ENCODE data around the gene ENTHD1.
"Not testable (repeated sequence)": the region's sequence is repeated elsewhere in the genome, so short reads cannot be mapped to it uniquely, and the experiment has no call there.

Gene ENTHD1

DNA sequence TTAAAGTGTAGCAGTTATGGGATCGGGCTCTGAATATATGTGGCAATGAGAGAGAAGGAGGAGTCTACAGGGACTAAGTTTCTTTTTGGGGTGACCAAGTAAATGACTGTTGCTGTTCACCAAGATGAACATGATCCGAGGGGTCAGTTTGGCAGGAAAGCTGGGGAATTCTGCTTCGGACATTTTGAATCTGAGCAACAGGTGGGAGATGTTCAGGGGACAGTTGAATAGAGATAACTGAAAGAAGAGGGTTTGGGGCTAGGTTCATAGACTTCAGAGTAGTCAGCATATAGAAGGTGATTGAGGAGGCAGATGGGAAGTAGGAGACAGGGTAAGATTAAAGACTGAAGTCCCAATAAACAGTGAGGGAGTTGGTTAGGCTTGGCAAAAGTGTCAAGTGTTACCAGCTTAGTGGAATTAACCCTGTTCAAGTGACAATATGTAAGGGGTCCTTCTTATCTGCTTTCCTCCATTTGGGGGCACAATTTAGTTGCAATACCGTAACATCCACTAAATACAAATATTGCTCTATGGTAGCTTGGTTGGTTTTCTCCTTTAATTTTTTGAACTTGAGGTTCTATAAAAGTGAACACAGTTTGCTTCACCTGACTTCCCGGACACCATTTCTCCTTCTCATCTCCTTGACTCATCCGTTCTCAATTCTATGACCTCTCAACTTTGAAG lies 2.9 kb upstream of the ENTHD1 start:
- DNase-seq: peak in 1 of 2 experiments; percentile 71

DNA sequence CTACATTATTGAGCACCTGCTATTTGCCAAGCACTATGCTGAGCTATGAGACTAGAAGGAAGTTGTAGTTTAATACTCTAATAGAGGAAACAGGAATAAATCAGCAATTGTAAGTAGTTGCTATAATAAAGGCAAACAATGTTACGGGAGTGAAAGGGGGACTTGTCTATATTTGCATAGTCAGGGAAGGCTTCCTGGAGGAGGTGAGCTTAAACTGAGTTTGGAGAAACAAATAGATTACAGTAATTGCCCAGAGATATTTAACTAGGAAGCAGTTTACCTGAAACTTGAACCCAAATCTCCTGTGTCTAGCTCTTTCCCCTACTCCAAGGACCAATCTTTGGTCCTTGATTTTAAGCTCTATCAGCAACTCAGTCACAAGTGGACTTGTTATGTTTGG lies 2.1 kb upstream of the ENTHD1 start:
- DNase-seq: no peak

- DNase-seq: peak in 1 of 2 experiments; percentile 38
Observed at GRCh38 chr22:39894554-39895092, 1.1 kb upstream of the ENTHD1 start.

- DNase-seq: not testable (repeated sequence)
Observed at GRCh38 chr22:39889924-39890323, 3.6 kb downstream of the ENTHD1 start.

GRCh38 chr22:39883057-39883456 lies 10.5 kb downstream of the ENTHD1 start:
- DNase-seq: no peak

- no peak for DNase-seq
Observed at GRCh38 chr22:39880722-39881121, 12.8 kb downstream of the ENTHD1 start.

DNA sequence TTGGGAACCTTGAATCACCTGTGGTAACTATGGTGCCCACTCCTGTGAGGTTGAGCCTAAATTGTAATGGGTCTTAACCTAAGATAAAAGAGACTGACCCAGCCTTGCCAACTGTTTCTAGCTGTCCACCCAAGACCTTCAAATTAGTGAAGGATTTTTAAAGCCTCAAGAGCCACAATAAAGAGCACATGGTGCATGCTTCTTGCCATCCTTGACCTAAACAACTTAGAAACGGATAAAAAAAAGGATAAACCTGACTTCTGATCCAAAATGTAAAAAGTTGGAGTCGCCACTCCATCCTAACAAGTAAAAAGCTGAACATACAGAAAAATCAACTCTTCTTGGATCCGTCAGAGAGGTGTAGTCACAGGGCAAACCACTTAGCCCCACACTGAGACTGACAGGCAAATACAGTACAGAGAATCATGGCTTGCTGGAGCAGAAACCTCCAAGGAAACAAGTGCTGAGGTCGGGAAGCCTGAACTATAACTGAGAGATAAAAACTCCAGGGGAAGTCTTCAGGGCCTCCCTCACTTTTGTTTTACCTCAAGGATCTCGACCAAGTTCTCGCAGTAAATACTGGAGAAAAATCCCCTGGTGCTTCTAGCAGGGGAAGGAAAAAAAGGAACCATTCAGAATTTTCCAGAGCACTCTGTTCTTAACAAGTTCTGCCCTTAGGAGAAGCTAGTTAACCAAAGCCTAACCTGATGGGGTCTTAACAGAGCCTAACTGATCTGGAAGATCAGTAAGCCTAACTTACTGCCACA lies 16.3 kb downstream of the ENTHD1 start:
- DNase-seq: no peak

- DNase-seq: not testable (repeated sequence)
Observed at GRCh38 chr22:39875176-39875885, 18.2 kb downstream of the ENTHD1 start.

DNA sequence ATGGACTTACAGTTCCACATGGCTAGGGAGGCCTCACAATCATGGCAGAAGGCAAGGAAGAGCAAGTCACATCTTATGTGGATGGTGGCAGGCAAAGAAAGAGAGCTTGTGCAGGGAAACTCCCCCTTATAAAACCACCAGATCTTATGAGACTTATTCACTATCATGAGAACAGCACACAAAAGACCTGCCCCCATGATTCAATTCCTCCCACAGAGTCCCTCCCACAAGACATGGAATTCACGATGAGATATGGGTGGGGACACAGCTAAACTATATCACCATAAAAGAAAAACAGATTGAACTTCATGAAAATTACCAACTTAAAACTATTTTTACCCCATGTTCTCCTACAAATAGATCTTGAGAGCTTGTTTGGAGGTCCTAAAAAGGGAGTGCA lies 19.6 kb downstream of the ENTHD1 start:
- DNase-seq: no peak

GRCh38 chr22:39872548-39872947 lies 21.0 kb downstream of the ENTHD1 start:
- DNase-seq: no peak

DNA sequence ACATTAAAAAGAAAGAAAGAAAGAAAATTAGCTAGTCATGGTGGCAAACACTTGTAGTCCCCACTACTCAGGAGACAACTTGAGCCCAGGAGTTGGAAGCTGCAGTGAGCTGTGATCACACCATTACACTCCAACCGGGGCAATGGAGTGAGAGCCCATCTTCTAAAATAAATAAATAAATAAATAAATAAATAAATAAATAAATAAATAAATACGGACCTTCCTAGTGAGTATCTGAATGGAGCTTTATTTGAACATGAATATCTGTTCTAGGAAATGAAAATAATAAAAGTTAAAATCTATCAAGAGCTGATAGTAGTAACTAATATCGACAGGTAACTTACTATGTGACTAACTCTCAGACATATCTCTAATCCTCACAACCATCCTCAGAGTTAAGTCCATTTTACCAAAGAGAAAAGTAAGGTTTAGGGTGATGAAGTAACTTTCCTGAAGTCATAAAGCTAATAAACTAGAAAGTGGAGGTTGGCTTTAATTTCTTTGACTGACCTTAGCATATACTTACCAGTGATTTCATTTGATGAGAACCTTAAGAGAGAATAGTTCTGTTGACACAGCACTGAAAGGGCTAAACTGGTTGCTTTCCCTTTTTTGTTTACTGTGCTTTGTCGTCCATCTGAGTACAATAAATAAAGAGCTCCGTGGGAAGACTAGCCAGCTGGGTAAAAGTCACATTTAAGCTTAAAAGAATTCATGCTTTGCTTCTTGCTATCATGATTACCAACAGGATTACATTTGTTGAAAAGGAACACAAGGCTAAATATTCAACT lies 22.4 kb downstream of the ENTHD1 start:
- DNase-seq: no peak

DNA sequence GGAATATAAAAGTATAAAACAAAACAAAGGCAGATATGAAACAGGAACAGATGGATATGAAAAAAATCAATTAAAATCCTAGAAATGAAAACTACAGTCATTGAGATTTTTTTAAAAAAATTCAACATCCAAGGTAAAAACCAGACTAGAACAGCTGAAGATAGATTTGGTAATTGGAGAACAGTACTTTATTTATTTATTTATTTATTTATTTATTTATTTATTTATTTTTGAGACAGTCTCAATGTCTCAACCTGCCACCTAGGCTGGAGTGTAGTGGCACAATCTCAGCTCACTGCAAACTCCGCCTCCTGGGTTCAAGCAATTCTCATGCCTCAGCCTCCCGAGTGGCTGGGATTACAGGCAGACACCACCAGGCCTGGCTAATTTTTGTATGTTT lies 23.8 kb downstream of the ENTHD1 start:
- not testable (repeated sequence) for DNase-seq

DNA sequence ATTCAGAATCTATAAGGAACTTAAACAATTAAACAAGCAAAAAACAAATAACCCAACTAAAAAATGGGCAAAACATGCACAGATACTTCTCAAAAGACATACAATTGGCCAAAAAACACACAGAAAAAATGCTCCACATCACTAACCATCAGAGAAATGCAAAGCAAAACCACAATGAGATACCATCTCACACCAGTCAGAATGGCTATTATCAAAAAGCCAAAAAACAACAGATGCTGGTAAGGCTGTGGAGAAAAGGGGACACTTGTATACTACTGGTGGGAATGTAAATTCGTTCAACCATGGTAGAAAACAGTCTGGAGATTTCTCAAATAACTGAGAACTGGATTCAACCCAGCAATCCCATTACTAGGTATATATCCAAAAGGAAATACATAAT lies 24.8 kb downstream of the ENTHD1 start:
- DNase-seq: no peak

GRCh38 chr22:39859903-39860588 lies 33.5 kb downstream of the ENTHD1 start:
- no peak for DNase-seq

DNA sequence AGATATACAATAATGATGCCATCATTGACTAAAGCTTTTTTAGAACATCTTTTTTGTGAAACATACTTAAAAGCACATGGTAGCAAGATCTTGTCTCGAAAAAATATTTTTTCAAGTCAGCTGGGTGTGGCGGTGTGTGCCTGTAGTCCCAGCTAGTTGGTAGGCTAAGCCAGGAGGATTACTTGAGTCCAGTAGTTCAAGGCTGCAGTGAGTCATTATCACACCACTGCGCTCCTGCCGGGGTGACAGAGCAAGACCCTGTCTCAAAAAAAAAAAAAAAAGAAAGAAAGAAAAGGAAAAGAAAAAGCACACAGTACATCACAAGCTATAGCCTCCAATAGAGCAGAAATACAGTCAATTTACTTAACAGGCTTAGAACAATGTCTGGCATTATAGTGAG lies 37.0 kb downstream of the ENTHD1 start:
- DNase-seq: no peak

GRCh38 chr22:39852799-39853198 lies 40.8 kb downstream of the ENTHD1 start:
- no peak for DNase-seq

DNA sequence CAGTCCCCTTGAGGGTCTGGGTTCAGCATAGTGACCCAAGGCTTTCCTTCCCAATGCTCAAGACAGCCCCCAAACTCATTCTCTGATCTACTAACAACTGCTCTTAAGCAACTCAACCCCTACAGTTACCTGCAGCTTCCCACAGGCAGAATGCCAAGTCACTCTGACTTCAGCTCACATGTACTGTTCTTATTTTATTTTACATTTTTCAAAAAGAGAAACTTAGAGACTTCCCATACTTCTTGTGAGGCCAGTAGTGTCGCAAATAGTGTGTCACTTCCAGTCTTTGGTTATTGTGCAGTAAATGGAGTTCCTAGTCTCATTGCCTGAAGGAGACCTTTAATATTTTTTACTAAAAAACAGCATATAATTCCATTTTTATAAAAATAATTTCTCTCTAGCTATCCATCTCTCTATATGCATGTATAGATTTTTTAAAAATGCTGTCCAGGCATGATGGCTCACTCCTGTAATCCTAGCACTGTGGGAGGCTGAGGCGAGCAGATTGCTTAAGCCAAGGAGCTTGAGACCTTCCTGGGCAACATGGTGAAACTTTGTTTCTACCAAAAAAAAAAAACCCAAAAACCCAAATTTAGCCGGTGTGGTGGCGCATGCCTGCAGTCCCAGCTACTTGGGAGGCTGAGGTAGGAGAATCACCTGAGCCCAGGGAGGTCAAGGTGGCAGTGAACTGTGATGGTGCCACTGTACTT lies 41.8 kb downstream of the ENTHD1 start:
- no peak for DNase-seq

GRCh38 chr22:39847477-39847876 lies 46.1 kb downstream of the ENTHD1 start:
- DNase-seq: no peak

GRCh38 chr22:39846539-39846938 lies 47.0 kb downstream of the ENTHD1 start:
- not testable (repeated sequence) for DNase-seq

DNA sequence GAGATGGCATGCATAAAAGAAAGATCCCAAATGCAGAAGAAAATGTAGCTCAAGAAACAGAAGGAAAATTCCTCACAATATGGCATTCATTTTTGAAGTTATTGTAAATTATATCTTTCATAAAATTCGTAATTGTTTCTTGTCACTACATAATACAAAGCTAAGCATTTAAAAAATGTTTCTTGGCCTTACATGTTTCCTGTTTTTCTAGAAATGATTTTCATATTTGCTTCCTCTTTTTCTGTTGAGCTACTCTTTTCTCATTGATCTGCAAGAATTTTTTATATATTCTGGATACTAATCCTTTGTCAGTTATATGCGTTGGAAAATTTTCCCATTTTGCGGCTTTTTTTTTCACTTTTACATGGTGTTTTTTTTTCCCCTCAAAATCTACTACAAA lies 48.0 kb downstream of the ENTHD1 start:
- DNase-seq: no peak

DNA sequence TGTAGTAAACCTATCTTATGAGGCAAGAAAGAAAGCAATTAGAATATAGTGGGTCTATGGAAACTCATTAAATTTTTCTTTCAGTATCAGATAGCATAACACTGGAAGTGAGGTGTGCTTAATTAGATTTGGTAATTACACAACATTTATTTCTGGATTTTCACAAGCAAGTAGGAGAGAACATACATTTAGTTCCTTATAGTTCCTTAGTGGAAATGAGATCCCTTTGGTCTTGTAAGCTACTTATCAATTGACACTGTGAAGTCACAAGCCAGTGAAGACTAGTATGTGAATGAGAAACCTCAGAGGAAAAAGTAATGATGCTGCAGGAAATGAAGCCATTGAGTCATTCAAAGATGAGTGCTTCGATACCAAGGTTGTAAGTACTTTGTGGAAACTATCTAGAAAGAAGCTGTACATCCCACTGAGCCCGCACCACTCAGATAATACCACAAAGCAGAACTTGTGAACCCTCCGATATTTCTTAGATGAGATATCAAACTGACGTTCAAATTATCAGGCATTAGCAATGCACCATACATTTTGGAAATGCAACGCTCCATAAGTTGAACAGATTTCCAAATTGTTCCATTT lies 53.5 kb downstream of the ENTHD1 start:
- DNase-seq: no peak
